Hematopoietic multipotent progenitor cell treated with erythropoietin and hydrocortisone succinate and interleukin-3 and kit ligand, for 15 days (in vitro differentiated cells): ENCODE data around the gene SLC7A4.
"Not testable (repeated sequence)": the region's sequence is repeated elsewhere in the genome, so short reads cannot be mapped to it uniquely, and the experiment has no call there.

ENCODE experiments used
- DNase-seq: peaks from one replicate; pipeline ENCODE4 v3.0.0-alpha.2; 2015; ENCODE audit warnings: low spot score

SLC7A4 gene, protein sequence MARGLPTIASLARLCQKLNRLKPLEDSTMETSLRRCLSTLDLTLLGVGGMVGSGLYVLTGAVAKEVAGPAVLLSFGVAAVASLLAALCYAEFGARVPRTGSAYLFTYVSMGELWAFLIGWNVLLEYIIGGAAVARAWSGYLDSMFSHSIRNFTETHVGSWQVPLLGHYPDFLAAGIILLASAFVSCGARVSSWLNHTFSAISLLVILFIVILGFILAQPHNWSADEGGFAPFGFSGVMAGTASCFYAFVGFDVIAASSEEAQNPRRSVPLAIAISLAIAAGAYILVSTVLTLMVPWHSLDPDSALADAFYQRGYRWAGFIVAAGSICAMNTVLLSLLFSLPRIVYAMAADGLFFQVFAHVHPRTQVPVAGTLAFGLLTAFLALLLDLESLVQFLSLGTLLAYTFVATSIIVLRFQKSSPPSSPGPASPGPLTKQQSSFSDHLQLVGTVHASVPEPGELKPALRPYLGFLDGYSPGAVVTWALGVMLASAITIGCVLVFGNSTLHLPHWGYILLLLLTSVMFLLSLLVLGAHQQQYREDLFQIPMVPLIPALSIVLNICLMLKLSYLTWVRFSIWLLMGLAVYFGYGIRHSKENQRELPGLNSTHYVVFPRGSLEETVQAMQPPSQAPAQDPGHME

DNA sequence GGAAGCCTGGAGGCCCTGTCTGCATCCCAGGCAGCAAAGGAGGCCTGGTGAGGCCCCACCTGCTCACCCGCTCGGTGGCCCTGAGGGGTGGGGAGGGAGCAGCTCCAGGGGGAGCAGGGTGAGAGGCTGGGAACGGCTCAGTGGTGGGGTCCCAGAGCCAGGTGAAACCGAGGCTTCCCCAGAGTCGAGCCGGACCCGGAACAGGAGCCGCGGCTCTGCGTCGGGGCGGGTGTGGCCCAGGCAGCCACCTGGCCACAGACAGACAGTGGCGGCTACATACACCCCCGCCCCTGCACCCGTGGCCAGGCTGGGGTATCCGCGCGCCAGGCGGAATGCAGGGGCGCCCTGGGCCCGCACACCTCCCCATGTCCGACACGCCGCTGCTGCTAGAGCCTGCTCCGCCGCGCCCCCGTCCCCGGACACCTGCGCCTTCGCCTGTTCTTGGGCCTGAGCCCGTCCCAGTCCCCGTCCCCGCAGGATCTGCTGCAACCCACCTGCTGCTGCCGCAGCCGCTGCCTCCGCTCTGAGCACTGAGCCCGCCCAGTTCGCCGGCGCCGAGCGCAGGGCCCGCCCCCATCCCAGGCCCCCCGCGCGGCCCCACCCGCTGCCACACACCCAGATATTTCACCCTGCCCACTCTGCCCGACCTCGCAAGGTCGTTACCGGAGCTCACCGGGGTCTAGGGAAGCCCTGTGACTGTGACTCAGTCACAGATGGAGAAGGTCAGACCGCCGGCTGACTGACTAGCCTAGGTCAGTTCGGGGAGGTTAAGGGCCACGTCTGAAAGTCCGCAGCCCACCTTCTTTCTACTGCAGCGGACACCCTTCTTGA, at the start of gene SLC7A4:
Gene SLC7A4, minus strand, starts transcription at position 525 of the 831 bp plus-strand sequence. CDS start 749 bp downstream, outside the sequence.
- DNase-seq = no peak

DNA sequence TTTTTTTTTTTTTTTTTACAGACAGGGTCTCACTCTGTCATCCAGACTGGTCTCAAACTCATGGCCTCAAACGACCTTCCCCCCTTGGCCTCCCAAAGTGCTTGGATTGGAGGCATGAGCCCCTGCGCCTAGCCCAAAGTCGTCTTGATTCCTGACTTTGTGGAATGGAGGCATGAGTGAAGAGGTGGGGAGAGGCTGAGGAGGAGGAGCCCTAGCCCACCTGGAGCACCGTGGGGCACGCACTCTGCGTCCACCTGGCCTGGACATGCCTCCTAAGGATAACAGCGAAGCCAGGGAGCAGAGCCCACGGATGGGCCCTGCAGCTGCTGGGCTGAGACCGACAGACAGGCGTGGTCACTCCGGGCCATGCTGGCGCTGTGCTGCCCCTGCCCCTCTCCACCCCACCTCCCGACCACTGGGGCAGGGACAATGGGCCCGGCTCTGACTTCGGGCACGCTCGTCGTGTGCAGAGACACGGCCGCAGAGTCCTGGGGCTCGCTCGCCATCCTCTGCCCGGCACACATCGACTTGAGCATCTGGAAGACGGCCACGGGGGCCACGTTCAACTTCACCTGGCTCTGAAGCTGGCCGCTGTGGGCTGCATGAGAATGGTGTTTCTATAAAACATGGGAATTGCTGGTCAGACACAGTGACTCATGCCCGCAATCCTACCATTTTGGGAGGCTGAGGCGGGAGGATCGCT, 48.2 kb upstream of the SLC7A4 start:
- no peak for DNase-seq

GRCh38 chr22:21079493-21079892, 47.1 kb upstream of the SLC7A4 start:
- no peak for DNase-seq

- DNase-seq = no peak
These were observed 46.6 kb upstream of the SLC7A4 start for GRCh38 chr22:21078916-21079315.

GRCh38 chr22:21077884-21078508, 45.6 kb upstream of the SLC7A4 start:
- DNase-seq = no peak

DNA sequence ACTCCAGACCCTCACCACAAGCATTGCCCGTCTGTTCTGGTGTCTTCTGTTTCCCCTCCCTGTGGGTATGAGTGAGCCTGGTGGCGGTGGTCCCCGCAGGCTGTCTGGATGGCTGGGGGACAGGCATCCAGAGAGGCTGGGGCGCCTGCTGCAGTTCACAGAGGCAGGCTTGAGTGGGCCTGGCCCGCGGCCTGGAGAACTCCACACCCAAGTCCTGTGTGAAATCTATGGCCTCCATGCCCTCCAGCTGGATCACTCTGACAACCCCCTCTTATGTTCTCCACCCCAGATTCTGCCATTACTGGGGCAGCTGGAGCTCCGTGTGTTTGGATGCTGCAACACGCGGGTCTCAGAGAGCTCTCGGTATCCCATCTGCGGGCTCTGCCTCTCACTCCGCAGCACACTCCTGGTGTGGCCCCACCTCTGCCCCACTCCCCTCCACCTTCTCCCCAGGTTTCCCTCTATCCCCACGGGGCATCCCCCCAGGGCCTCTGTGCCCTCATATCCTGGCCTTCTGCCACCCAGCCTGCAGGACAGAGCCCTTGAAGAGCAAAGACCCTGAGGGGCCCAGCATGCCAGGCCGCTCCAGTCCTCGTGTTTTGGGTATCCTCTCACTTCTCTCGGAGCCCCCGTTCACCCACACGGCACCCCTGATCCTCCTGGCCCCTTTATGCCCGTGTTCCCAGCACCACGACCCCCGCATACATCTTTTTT, 44.7 kb upstream of the SLC7A4 start:
- DNase-seq = no peak

- DNase-seq = no peak
These were observed 43.3 kb upstream of the SLC7A4 start for GRCh38 chr22:21075516-21076138.

GRCh38 chr22:21074102-21074715, 41.8 kb upstream of the SLC7A4 start:
- DNase-seq = no peak

DNA sequence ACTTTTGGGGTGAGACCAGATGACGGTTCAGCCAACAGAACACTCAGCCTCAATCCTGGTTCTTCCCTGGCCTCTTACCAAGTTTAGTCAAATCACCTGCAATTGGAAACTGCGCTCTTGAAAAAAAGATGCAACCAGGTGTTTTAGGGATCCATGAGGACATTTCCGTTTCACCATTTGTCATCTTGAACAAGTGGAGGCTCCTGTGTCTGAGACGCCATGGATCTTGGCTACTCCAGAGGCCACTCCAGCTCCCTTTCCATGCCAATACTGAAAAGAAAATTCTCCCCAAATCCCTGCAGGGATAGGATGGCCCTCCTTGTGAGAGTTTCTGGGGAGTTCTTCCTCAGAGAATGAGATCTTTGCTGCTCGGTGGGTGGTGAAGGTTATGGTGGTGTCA, 41.1 kb upstream of the SLC7A4 start:
- DNase-seq = no peak

- no peak for DNase-seq
These were observed 40.7 kb upstream of the SLC7A4 start for GRCh38 chr22:21073023-21073422.

DNA sequence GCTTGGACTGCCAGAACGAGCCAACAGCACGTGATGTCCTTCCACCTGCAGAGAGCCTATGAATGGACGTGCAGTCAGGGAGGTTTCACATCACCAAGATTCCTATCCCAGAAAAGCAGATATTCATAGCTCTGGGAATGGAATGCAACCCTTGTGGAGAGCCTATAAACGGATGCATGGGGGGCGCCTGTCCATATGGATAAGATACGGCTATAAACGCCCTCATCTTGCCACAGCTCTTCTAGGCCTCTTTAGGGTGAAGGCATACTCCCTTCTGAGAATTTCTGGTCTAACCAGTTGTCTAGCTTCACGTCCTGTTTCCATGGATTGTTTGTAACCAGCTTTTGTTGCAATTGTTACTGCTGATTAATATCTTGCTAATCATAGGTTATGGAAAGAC, 39.4 kb upstream of the SLC7A4 start:
- not testable (repeated sequence) for DNase-seq

DNA sequence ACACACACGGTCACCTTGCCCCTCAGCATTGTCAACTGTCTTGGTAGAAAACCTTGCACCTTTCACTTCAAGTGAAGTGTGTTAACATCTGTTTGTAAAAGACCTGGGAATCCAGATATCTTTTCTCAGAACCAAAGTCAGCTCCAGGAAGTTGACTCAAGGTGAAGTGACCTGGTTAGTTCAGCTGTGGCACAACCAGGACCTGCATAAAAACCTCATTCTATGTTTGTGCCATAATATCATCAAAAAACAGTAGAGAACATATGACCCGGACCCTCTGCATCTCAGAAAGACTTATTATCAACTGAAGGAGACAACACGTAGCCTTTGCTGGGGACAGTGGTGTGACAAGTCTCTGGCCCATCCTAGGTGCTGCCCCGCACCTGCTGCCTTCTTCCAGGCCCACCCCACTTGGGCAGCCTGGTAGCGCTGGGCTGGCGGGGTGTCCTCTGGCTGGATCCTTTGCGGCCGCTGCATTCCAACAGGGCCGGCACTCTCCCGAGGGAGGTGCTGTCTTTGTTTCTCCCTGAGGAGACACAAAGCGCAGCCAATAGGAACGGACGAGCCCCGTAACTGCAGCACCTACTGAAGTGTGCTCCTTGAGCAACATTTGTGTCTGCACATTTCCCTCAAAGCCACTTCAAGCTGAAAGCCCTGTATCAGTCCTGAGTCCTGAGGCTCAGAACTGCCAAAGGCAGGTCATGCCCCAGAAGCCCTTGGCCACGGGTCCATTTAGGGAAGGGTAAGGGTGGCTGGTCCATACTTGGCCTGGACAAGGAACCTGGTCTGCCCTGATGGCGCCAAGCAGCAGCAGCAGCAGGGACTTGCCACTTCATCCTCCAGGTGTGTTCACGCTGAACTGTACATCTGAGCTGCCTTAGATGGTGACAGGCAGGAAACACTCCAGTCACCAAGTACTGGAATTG, 38.6 kb upstream of the SLC7A4 start:
- DNase-seq = no peak

DNA sequence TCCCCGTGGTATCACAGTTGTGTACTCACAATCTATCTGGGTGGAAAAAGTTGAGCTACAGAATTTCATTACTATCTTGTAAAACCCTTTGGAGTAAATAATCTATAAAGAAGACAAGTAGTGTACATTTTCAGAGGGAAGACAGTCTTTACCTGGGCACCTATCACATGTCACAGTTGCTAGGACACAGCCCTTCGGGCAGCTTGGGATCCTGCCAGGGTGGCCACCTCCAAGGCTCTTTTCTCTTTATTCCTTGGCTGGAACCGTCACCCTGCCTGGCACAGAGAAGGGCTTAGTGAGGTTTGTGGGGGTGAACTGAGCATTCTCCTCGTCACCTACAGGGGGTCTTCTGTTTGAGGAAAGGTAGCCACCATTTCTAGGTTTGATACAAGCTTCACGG, 37.0 kb upstream of the SLC7A4 start:
- no peak for DNase-seq

DNA sequence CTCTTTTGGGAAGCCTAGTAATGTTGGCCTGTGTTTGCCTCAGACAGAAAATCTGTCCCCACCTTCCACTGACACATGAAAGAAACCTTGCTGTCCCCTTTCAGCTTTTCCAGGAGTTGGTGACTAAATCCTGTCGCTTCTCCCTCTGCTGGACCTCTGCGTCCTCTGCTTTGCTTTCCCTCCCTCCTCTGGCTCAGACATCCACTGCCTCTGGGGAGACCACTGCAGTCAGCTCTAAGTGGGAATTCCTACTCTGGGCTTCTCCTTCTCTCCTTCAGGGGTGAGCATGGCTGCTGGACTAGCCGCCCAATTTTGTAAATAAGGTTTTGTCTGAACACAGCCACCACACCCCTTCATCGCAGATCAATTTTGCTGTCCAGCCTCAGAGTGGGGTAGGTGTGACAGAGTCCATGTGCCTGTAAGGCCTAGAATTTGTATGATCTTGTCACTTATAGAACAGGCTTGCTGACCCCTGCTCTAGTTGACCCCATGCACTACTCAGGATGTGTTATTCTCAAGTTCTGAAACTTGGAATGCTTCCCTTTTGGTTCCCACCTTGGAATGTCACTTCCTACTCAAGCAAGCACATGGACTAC, 36.4 kb upstream of the SLC7A4 start:
- no peak for DNase-seq

DNA sequence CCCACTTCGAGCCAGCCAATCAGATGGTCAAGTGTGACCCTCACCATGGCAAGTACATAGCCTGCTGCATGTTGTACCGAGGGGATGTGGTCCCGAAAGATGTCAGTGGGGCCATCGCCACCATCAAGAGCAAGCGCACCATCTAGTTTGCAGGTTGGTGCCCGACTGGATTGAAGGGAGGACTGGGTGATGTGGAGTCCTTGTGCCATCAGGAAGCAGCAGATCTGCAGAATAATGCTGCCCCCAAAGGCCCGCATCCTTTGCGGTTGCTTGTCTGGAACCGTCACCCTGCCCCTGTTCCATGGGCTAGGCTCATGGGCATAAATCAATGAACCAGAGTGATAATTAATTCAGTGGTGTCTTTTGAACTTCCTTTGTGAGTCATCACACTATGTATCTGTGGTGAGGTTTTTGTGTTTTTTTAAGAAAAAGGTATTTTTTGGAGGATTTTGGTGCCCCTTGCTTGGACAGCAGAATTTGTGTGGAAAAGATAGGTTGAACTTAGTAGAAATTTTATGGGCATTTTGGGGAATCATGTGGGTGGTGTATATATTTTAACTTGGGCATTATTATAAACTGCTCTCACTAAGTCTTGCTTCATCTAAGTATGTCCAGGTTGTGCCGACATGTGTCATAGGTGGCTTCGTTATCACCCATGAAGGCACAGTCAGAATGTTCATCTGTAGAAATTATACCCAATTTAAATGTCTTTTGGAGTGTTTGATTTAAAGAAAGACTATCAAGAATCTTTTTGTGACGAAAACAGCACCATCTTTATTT, 35.7 kb upstream of the SLC7A4 start:
- no peak for DNase-seq

DNA sequence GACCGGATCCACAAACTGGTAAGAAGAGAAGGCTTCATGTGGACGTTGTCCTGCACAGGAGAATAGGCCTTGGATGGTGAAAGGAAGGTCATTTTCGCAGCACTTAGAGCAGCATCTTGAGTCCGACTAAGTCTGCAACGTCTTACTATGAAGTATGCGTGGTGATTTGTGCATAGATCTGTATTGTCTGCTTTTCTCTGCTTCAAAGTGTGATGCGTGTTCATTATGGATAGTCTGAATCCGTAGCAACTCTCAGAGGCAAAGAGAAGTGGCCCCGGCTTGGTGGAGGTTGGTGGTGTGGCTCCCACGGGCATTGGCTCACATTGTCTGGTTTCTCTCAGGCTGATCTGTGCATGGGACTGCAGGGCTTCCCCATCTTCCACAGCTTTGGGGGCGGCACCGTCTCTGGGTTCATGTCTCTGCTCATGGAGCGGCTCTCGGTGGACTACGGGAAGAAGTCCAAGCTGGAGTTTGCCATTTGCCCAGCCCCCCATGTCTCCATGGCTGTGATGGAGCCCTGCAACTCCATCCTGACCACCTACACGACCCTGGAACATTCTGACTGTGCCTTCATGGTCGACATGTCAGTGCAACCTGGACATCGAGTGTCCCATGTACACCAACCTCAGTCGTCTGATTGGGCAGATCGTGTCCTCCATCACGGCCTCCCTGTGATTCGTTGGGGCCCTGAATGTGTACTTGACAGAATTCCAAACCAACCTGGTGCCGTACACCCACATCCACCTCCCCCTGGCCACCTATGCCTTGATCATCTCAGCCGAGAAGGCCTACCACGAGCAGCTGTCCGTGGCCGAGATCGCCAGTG, 34.9 kb upstream of the SLC7A4 start:
- no peak for DNase-seq
